Suprapubic skin (tissue), 4 donors: Measurements from ENCODE around the gene RHBDL2.

Experiments
- CTCF ChIP-seq, 2 donors: fragments of 200-600 bp in 1 of 2; fragments of 450-650 bp in 1 of 2; sonication (generic) in 1 of 2; IDR thresholded peaks; one replicate each; pipeline ENCODE4 v1.5.1; 2016 to 2019; ENCODE audit warnings: antibody characterized with exemption in 2 of 2, mild to moderate bottlenecking in 1 of 2, moderate library complexity in 1 of 2
- POLR2A ChIP-seq, 2 donors: fragments of 450-650 bp; IDR thresholded peaks; one replicate each; pipeline ENCODE4 v1.6.1; 2017; ENCODE audit warnings: antibody characterized with exemption in 2 of 2, mild to moderate bottlenecking in 2 of 2, moderate library complexity in 2 of 2
- POLR2AphosphoS5 ChIP-seq, 3 donors: sonication (generic); formaldehyde crosslinking; IDR thresholded peaks; one replicate each; pipeline ENCODE4 v1.6.1; 2017; ENCODE audit warnings: antibody characterized with exemption in 3 of 3

GRCh38 chr1:38938722-38939260 is 2.8 kb downstream of the RHBDL2 start:
- TF ChIP-seq CTCF (IDR thresholded peaks at IDR 0.05) = no peak
- no peak for TF ChIP-seq POLR2A (IDR thresholded peaks at IDR 0.05)
- no peak for TF ChIP-seq POLR2AphosphoS5 (IDR thresholded peaks at IDR 0.05)
